Fibroblast of skin of scalp (primary cell): Measurements from ENCODE around the gene PDZRN4.

Experiments used
- DNase-seq: peaks from one replicate; pipeline ENCODE4 v3.0.0-alpha.2; 2013

PDZRN4 gene

GRCh38 chr12:41364211-41364610 lies 176.1 kb downstream of the PDZRN4 start:
- DNase-seq: no peak

GRCh38 chr12:41365653-41366171 lies 177.6 kb downstream of the PDZRN4 start:
- no peak for DNase-seq

DNA sequence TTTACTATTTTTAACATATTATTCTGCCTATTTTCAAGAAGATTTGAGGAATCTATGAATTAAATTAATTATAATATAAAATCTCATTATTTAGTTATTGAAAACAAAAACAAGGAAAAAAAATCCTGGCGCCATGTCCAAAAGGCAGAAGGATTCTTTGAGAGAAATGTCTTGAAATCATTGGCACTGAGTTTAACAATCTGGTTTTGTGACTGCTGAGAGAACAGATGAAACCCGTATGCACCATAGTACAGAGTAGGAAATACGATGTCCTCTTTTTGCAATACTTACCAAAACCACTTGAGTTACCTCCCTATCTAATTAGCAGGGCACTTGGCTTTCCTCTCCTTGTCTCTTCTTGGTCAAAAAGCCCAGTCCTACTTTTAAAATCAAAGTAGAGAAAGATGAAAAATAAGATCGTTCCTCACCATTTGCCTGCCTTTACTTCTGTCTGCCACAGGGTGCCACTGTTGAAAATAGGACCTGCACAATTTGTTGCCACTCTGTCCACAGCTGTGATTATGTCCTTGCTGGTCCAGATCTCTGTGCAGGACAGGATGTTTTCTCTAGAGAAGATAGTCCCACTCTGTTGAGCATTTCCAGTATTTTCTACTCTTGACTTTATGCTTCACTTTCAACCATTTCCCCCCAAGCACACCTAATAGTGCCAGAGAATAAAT lies 179.7 kb downstream of the PDZRN4 start:
- no peak for DNase-seq

DNA sequence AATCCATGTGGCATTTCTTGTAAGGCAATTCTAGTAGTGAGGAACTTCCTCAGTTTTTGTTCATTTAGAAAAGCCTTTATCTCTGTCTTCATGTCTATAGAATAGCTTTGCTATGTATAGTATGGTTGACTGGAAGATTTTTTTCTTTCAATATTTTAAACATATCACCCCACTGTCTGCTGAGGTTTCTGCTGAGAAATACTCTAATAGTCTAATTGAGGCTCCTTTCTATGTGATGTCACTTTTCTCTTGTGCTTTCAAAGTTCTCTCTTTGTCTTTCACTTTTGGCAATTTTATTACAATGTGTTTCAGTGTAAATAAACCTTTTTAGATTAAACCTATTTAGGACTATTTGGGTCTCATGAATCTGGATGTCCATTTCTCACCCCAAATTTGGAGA lies 192.8 kb downstream of the PDZRN4 start:
- DNase-seq: no peak

DNA sequence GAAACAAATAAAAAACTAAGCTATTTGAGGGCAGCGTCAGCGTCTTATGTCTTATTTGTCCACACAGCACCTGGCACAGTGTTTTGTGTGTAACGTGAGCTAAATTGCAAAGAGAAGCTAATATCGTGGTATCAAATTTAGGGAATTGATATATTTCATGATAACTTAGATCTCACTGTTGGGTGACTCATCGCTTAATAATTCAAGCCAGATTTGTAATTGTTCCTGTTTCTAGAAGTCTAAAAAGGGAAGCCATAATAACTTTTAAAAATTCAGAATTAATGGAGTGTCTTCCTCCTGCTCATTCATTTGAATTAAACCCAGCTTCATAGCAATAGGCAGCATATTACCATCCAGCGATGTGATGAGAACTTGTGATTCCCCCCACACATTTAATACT lies 214.7 kb downstream of the PDZRN4 start:
- DNase-seq: no peak

GRCh38 chr12:41407232-41407799 lies 219.2 kb downstream of the PDZRN4 start:
- DNase-seq: no peak

- DNase-seq: no peak
These were observed 221.5 kb downstream of the PDZRN4 start for GRCh38 chr12:41409628-41410027.

DNA sequence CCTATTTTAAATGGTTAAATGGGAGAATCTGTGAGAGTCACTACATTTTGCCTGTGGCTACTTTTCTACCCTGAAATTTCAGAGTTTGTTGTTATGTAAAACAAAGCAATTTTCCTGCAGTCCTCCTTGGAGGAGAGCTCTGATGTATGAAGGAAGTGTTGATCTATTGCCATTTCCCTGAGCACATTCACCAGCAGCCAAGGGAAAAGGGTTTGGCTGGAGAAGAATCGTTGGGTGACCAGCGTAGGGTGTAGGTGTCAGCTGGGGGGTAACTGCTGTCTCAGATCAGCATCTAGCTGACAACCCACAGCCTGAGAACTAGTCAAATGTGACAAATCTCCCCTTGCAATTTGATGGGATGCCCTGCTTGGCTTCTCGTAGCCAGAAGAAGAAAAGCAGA lies 230.5 kb downstream of the PDZRN4 start:
- no peak for DNase-seq

DNA sequence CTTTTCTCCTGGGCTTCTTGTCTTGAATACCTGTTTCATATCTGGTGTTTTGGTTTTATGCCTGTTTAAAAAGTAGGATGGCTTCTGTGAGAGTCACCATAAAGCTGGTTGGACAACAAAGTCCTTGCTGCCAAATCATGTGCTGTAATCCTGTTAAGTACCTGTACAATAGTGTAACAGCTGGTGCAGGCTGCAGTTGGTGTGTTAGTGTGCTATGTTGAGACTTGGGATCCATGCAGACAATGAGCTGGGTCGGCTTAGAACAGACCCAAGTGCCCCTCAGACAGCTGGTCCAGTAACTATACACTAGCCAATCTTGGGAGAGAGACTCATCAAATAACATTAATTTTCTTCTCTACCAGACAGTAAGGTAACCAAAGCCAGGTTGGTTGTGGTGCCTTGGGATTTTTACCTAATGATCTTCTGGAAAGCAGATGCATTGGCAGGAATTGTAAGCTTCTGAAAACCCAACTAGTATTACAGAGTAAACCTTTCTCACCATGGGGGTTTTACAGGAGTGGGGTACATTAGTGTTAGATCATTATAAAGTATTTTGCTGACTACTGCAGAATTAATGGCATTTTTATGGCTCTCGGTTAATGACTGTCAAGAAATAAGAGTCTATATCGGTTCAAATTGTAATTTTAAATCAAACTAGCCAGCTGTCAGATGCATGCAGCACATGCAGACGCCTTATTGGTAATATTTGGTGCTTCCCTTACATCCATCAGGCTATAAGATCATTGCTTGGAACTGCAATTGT lies 231.2 kb downstream of the PDZRN4 start:
- DNase-seq: no peak

GRCh38 chr12:41424651-41425050 lies 236.5 kb downstream of the PDZRN4 start:
- no peak for DNase-seq

DNA sequence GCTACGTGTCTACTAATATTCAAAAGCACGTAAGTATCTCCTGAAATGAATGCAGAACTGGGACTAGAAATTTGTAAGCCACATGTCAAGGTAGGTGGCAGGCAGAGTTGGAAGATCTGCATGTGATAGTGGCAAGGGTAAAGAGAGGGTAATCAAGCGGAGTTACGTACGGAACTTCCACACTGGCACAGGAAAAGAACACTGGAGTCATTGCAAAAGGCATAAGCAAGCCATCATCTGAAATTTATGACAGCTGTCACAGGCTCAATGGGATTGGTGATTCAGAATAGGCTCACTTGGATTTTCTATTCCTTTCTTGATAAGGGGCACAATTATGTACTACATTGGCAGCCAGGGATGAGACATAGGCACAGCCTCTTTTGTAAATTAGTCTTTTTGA lies 245.3 kb downstream of the PDZRN4 start:
- no peak for DNase-seq

DNA sequence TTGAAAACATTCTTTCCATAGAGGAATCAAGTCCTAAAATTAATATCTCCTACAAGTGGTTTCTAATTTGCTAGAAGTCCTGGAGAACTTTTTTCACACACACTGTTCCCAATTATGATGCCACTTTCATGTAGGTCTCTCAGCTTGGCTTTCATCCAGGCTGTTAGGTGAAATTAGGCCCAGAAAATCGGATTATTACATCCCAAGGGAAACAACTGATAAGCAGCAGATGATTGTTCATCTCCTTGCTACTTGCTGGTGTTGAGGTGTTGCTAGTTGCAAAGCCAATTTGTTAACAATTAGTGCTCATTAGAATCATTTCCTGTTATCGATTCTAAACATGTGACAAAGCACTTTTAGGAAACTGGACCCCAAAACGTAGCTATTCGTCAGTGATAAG lies 248.0 kb downstream of the PDZRN4 start:
- no peak for DNase-seq

- DNase-seq: no peak
These were observed 249.4 kb downstream of the PDZRN4 start for GRCh38 chr12:41437563-41437962.

DNA sequence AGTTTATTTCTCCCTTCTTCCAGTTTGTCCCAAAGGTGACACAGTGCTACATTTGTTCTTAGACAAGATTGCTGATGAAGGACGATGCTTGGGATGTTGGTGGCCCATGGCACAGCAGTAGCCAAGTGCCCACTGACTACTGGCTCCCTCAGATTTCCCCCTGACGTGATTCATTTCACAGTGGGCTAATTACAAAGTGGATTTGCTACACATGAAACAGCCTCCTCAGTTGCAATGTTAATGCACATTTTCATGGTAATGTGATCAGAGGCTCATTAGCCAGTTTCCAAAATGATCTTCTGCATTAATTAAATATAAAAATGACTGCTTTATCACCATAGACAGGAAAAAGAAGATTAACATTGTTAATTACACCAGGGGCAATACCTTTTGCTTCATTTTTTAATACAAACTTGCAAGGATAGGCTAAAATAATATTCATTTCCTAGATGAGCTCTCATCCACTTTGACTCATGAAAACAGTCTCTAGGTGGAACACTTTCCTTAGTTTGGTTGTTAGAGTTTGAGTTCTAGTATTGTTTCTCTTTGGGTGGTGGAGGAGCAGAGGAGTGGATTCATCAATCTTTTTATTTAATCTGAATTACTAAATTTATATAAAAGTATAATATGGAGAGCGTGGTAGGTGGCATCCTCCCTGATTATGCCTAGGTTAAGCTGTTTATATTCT lies 250.9 kb downstream of the PDZRN4 start:
- no peak for DNase-seq

GRCh38 chr12:41439801-41440200 lies 251.7 kb downstream of the PDZRN4 start:
- no peak for DNase-seq

GRCh38 chr12:41441180-41441579 lies 253.1 kb downstream of the PDZRN4 start:
- no peak for DNase-seq

- DNase-seq: no peak
These were observed 254.8 kb downstream of the PDZRN4 start for GRCh38 chr12:41442896-41443295.

- no peak for DNase-seq
These were observed 255.6 kb downstream of the PDZRN4 start for GRCh38 chr12:41443690-41444089.

DNA sequence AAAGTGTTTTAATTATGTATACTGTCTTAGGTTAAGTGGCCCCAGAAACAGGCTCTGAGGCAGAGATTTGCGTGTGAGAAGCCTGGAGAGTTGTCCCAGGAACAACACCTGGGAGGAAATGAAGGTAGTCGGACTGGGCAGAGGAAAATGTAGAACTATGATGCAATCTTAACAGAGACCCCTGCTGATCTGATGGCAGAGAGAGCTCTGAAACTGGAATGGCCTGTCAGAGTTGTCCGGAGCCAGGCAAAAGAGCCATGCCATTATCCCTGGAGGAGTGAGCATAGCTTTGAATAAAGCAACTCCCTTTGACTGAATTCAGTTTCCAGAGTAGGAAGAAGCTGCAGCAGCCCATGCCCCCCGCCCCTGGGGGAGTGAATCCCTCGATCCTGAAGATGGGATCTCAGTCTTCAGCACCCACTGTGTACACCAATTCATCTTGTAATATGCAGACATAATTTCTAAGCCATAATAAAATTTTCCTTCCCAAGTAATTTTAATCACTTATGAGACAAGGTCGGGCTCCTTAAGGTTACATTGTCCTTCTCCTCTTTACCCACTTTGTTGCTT lies 264.8 kb downstream of the PDZRN4 start:
- no peak for DNase-seq

DNA sequence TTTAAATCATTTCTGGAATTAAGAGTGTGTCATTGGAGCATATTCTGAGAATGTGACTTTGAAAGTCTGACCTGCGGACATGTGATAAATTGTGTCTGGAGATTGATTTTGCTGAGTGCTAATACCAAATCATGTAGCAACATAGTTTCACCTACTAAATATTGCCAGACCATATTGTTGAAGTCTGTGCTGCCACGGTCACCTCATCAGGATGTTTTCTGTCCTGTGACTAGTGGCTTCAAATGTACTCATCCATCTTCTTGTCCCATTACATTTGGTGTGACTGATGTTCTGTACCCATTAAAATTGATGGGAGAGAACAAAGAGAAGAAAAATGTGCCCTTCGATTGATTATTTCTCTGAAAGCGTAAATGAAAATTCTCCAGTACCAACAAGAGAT lies 265.3 kb downstream of the PDZRN4 start:
- no peak for DNase-seq

- no peak for DNase-seq
These were observed 271.2 kb downstream of the PDZRN4 start for GRCh38 chr12:41459111-41459905.

DNA sequence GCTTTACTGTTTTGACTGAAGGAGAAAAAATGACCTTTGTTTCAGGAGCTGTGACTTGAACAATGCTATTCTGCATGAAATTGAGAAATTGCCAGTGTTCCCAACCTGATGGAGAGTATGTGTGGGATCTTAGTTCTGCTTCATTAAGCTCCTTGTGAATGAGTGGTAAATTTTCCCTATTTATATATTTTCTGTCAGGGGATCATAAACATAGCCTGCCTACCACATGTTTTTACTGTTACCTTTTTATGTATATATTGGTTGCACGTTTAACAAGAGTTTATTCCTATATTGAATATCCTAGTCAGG lies 271.7 kb downstream of the PDZRN4 start:
- DNase-seq: no peak
